ENCODE results near the gene STON2. TPM values are rescaled to one million over a fixed set of nuclear protein-coding genes. Genes with fewer than 3 reads are reported as not detected.

Gene STON2
- total RNA-seq, 1 experiment from 2014 or later, result 0.36 TPM

GRCh38 chr14:81324011-81324410 is 76.1 kb downstream of the STON2 start:
- H3K4me3 ChIP-seq (ENCODE audit: low read depth in 2 of 2, low read length in 2 of 2), result no peak overlapping the region

GRCh38 chr14:81323093-81323492 is 77.0 kb downstream of the STON2 start:
- Histone ChIP-seq H3K27ac (ENCODE audit: low read length) (no peak overlapping the region), H3K27me3 (ENCODE audit: control insufficient read depth, insufficient read depth, low read length) (peaks cover 3% of the 10 kb centered on the region), H3K4me3 (ENCODE audit: low read depth in 2 of 2, low read length in 2 of 2) (no peak overlapping the region), H3K9me3 (ENCODE audit: control insufficient read depth, insufficient read depth, low read depth, low read length) (no peaks in the 10 kb centered on the region), H3K4me1 (ENCODE audit: control insufficient read depth, insufficient read depth, low read length) (no peaks in the 10 kb centered on the region), H3K36me3 (ENCODE audit: control insufficient read depth, insufficient read depth, low read length) (no peaks in the 10 kb centered on the region)
- no peak for ATAC-seq
- in situ Hi-C loops (cut with HindIII; ENCODE audit: low pct_unique_long_range_greater_than_20kb, low sequenced_read_pairs), result no loop called here
- intact Hi-C loops (cut with micrococcal nuclease; ENCODE audit: unreplicated experiment), result no loop called here
- TF ChIP-seq CTCF (IDR thresholded peaks at IDR 0.05) (no peak), SIN3A (IDR thresholded peaks at IDR 0.05; ENCODE audit: borderline replicate concordance, insufficient read depth, low read depth, low read length) (no peak), POLR2AphosphoS5 (IDR thresholded peaks at IDR 0.05; ENCODE audit: low read depth, low read length) (no peak), REST (IDR thresholded peaks at IDR 0.05; ENCODE audit: insufficient read depth in 1 of 2, low read depth in 2 of 2, low read length in 1 of 2) (no peak), TCF7L2 (IDR thresholded peaks at IDR 0.05; ENCODE audit: low read depth, low read length) (no peak)
- DNase-seq (ENCODE audit: low read depth, low spot score), result no peak
- ChIA-PET POLR2A (no interaction called here), CTCF (no interaction called here)
- BruUV-seq (replicated peaks), result no TSS peak

More at GRCh38 chr14:81324011-81324410, 76.1 kb downstream of the STON2 start:
- Histone ChIP-seq H3K36me3 (ENCODE audit: control insufficient read depth, insufficient read depth, low read length) (no peaks in the 10 kb centered on the region), H3K9me3 (ENCODE audit: control insufficient read depth, insufficient read depth, low read depth, low read length) (no peaks in the 10 kb centered on the region), H3K4me1 (ENCODE audit: control insufficient read depth, insufficient read depth, low read length) (no peaks in the 10 kb centered on the region), H3K27ac (ENCODE audit: low read length) (no peak overlapping the region), H3K27me3 (ENCODE audit: control insufficient read depth, insufficient read depth, low read length) (peaks cover 3% of the 10 kb centered on the region)
- ATAC-seq, result no peak
- in situ Hi-C loops (cut with HindIII; ENCODE audit: low pct_unique_long_range_greater_than_20kb, low sequenced_read_pairs) (no loop called here), intact Hi-C loops (cut with micrococcal nuclease; ENCODE audit: unreplicated experiment) (no loop called here)
- ChIA-PET CTCF (no interaction called here), POLR2A (no interaction called here)
- no peak for DNase-seq (ENCODE audit: low read depth, low spot score)
- no peak for TF ChIP-seq POLR2AphosphoS5 (IDR thresholded peaks at IDR 0.05; ENCODE audit: low read depth, low read length)
- no peak for TF ChIP-seq SIN3A (IDR thresholded peaks at IDR 0.05; ENCODE audit: borderline replicate concordance, insufficient read depth, low read depth, low read length)
- no peak for TF ChIP-seq CTCF (IDR thresholded peaks at IDR 0.05)
- no peak for TF ChIP-seq REST (IDR thresholded peaks at IDR 0.05; ENCODE audit: insufficient read depth in 1 of 2, low read depth in 2 of 2, low read length in 1 of 2)
- TF ChIP-seq TCF7L2 (IDR thresholded peaks at IDR 0.05; ENCODE audit: low read depth, low read length), result no peak
- BruUV-seq (replicated peaks), result no TSS peak
